ENCODE data around the gene LRIT1.
A peak's percentile ranks its signal among the peaks of the same experiment; 100 is the strongest.

LRIT1 gene

DNA sequence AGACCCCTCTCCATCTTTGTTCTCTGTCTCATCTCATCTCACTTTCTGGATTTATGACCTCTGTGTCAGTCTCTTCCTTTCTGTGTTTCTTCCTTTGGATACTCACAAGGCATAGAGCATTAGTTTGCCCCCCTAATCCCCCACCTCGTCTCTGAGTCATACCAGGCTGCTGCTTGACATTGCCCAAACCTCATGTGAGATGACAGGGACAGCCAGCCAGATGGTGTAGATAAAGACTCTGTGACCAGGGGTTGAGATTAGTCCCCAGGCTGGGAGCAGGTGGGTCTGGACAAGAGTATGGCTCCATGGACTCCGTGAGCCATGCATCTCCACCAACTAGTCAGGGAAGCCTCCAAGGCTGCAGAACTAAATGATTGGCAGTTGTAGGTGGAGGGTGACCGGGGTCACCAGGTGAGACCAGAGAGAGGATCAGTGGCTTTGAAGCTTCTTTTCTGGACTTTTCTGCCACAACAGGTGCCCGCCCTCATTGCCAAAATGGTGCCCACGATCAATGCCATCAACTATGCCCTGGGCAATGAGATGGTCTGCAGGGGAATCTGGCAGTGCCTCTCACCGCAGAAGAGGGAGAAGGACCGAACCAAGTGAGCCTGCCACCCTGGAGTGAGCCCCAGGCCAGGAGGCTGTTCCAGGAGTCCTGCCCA lies 16.8 kb upstream of the LRIT1 start:
- TF ChIP-seq, protein P1, sequence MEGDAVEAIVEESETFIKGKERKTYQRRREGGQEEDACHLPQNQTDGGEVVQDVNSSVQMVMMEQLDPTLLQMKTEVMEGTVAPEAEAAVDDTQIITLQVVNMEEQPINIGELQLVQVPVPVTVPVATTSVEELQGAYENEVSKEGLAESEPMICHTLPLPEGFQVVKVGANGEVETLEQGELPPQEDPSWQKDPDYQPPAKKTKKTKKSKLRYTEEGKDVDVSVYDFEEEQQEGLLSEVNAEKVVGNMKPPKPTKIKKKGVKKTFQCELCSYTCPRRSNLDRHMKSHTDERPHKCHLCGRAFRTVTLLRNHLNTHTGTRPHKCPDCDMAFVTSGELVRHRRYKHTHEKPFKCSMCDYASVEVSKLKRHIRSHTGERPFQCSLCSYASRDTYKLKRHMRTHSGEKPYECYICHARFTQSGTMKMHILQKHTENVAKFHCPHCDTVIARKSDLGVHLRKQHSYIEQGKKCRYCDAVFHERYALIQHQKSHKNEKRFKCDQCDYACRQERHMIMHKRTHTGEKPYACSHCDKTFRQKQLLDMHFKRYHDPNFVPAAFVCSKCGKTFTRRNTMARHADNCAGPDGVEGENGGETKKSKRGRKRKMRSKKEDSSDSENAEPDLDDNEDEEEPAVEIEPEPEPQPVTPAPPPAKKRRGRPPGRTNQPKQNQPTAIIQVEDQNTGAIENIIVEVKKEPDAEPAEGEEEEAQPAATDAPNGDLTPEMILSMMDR (IDR thresholded peaks at IDR 0.05; ENCODE audit: low read depth, low read length), result no peak
- no peak for TF ChIP-seq EZH2phosphoT487 (IDR thresholded peaks at IDR 0.05; ENCODE audit: low read depth)
- Histone ChIP-seq H3K9ac (ENCODE audit: low read length) (no peak overlapping the region), H3K27me3 (ENCODE audit: low read depth, low read length) (no peaks in the 10 kb centered on the region; the same call in 1 of the 2 replicates)

DNA sequence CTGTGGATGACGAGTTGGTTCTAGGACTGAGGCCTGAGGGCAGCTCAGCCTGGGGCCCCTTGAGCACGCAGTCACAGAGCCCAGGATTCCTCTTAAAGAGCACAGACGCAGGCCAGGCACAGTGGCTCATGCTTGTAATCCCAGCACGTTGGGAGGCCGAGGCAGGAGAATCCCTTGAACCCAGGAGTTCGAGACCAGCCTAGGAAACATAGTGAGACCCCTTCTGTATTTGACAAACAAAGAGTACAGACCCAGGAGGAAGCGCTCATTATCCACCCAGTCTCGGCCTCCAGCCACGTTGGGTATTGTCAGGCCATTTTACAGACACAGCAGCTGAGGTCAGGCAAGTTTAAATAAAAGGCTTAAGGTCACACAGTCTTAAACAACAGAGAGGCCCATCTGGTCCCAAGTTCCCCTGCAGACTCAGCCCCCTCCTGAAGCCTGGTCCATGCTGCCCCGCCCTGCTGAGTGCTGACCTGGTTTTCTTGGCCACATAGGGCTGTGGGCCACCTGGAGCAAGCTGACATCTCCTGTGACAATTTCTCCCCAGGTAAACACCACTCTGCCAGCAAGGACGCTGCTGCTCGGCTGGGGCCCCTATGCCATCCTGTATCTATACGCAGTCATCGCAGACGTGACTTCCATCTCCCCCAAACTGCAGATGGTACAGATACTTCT lies 16.1 kb upstream of the LRIT1 start:
- Histone ChIP-seq H3K79me2 (ENCODE audit: low read length) (no peaks in the 10 kb centered on the region), H3K4me3 (ENCODE audit: low read length) (peak overlapping the region; percentile 30), H3K4me1 (ENCODE audit: low read length) (no peaks in the 10 kb centered on the region), H3K27ac (ENCODE audit: low read length) (no peak overlapping the region), H3K36me3 (replicated peaks; ENCODE audit: low read depth, low read length) (no peaks in the 10 kb centered on the region), H3K27me3 (ENCODE audit: low read depth, low read length) (no peaks in the 10 kb centered on the region; the same call in 1 of the 2 replicates), H3K4me2 (ENCODE audit: low read length) (peak overlapping the region; percentile 47), H2AFZ (ENCODE audit: low read depth, low read length) (peak overlapping the region; percentile 52; the same call in 1 of the 2 replicates), H3K9me3 (ENCODE audit: insufficient read depth, low read length) (no peaks in the 10 kb centered on the region), H3K9ac (ENCODE audit: low read length) (no peak overlapping the region), H4K20me1 (ENCODE audit: insufficient read depth, low read length) (no peaks in the 10 kb centered on the region)
- TF ChIP-seq, protein P1 (IDR thresholded peaks at IDR 0.05; ENCODE audit: low read depth, low read length), result no peak
- no peak for TF ChIP-seq EZH2phosphoT487 (IDR thresholded peaks at IDR 0.05; ENCODE audit: low read depth)

More for the DNA sequence above, 16.8 kb upstream of the LRIT1 start:
- H3K4me1 ChIP-seq (ENCODE audit: low read length), result no peaks in the 10 kb centered on the region
- H3K36me3 ChIP-seq (replicated peaks; ENCODE audit: low read depth, low read length), result no peaks in the 10 kb centered on the region
- H3K9me3 ChIP-seq (ENCODE audit: insufficient read depth, low read length), result no peaks in the 10 kb centered on the region
- no peak overlapping the region for H2AFZ ChIP-seq (ENCODE audit: low read depth, low read length)
- no peak overlapping the region for H3K27ac ChIP-seq (ENCODE audit: low read length)
- H3K4me3 ChIP-seq (ENCODE audit: low read length), result no peak overlapping the region
- H3K4me2 ChIP-seq (ENCODE audit: low read length), result no peak overlapping the region
- H3K79me2 ChIP-seq (ENCODE audit: low read length), result no peaks in the 10 kb centered on the region
- no peaks in the 10 kb centered on the region for H4K20me1 ChIP-seq (ENCODE audit: insufficient read depth, low read length)

DNA sequence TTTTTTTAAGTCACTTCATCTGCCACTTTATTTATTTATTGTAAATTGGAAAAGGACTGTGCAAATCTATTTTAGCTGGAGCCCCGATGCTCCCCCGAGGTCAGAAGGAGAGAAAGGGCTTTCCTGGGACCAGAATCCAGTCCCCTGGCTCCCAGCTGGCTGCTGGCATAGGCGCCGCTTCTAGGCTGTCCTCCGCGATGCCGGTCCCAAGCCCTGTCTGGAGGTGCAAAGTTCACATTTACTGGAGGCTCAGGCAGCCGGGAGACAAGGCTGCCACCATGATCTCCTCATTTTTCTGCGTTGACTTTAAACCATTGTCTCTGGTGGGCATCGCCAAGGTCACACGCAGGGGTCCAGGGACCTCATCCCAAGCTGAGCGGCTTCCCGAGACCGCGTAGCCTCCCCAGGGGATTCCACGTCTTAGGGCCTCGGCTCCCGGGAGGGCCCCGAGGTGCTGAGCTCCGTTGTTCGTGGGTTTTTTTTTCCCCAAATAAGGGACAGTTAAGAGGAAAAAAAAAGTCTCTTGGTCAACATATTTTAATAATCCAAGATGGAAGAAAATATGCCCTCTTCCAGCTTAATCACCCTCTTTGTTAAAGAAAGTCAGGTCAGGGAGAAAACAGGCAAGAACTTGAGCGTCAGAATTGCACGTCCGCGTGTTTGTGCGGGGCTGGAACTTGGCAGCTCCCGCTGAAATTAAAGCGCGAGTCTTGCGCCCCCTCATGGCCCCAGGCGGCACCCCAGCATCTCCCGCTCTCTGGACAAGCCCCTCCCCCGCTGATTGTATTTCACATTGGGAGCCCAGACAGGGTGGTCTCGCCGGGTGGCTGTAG lies 15.4 kb upstream of the LRIT1 start:
- Histone ChIP-seq H3K79me2 (ENCODE audit: low read length) (no peaks in the 10 kb centered on the region), H3K27me3 (ENCODE audit: low read depth, low read length) (no peaks in the 10 kb centered on the region; the same call in 1 of the 2 replicates), H3K4me1 (ENCODE audit: low read length) (no peaks in the 10 kb centered on the region), H2AFZ (ENCODE audit: low read depth, low read length) (peak overlapping the region; percentile 52; the same call in 1 of the 2 replicates), H3K9ac (ENCODE audit: low read length) (no peak overlapping the region), H3K27ac (ENCODE audit: low read length) (no peak overlapping the region), H3K4me2 (ENCODE audit: low read length) (peak overlapping the region; percentile 47), H3K9me3 (ENCODE audit: insufficient read depth, low read length) (no peaks in the 10 kb centered on the region), H3K36me3 (replicated peaks; ENCODE audit: low read depth, low read length) (no peaks in the 10 kb centered on the region), H3K4me3 (ENCODE audit: low read length) (peak overlapping the region; percentile 30), H4K20me1 (ENCODE audit: insufficient read depth, low read length) (no peaks in the 10 kb centered on the region)
- TF ChIP-seq EZH2phosphoT487 (IDR thresholded peaks at IDR 0.05; ENCODE audit: low read depth), result no peak
- TF ChIP-seq, protein P1 (IDR thresholded peaks at IDR 0.05; ENCODE audit: low read depth, low read length), result peak; percentile 55

Measured in OCI-LY3 (cell line).